Measurements from ENCODE around the gene KIAA1217.

KIAA1217 gene

GRCh38 chr10:24553051-24553612 lies 344.2 kb downstream of the KIAA1217 start:
- Mint-ChIP-seq H3K27ac (no peak overlapping the region), H3K4me3 (no peak overlapping the region), H3K27me3 (no peaks in the 10 kb centered on the region), H3K36me3 (no peaks in the 10 kb centered on the region), H3K4me1 (peaks cover 5% of the 10 kb centered on the region), H3K9me3 (no peaks in the 10 kb centered on the region)

GRCh38 chr10:24554036-24554435 lies 345.1 kb downstream of the KIAA1217 start:
- Mint-ChIP-seq H3K4me1 (peaks cover 5% of the 10 kb centered on the region), H3K27ac (no peak overlapping the region), H3K27me3 (no peaks in the 10 kb centered on the region), H3K36me3 (no peaks in the 10 kb centered on the region), H3K4me3 (no peak overlapping the region), H3K9me3 (no peaks in the 10 kb centered on the region)

GRCh38 chr10:24556126-24556749 lies 347.3 kb downstream of the KIAA1217 start:
- peaks cover 5% of the 10 kb centered on the region for H3K4me1 Mint-ChIP-seq
- H3K4me3 Mint-ChIP-seq, result no peak overlapping the region
- H3K27me3 Mint-ChIP-seq, result no peaks in the 10 kb centered on the region
- H3K27ac Mint-ChIP-seq, result no peak overlapping the region
- H3K36me3 Mint-ChIP-seq, result no peaks in the 10 kb centered on the region
- H3K9me3 Mint-ChIP-seq, result no peaks in the 10 kb centered on the region

GRCh38 chr10:24556750-24557742 lies 348.1 kb downstream of the KIAA1217 start:
- H3K4me1 Mint-ChIP-seq, result peaks cover 5% of the 10 kb centered on the region
- no peaks in the 10 kb centered on the region for H3K9me3 Mint-ChIP-seq
- no peak overlapping the region for H3K27ac Mint-ChIP-seq
- no peak overlapping the region for H3K4me3 Mint-ChIP-seq
- H3K27me3 Mint-ChIP-seq, result no peaks in the 10 kb centered on the region
- H3K36me3 Mint-ChIP-seq, result no peaks in the 10 kb centered on the region

GRCh38 chr10:24561453-24561852 lies 352.5 kb downstream of the KIAA1217 start:
- H3K27ac Mint-ChIP-seq, result no peak overlapping the region
- peaks cover 5% of the 10 kb centered on the region for H3K4me1 Mint-ChIP-seq
- H3K27me3 Mint-ChIP-seq, result no peaks in the 10 kb centered on the region
- no peaks in the 10 kb centered on the region for H3K36me3 Mint-ChIP-seq
- no peaks in the 10 kb centered on the region for H3K9me3 Mint-ChIP-seq
- H3K4me3 Mint-ChIP-seq, result no peak overlapping the region

GRCh38 chr10:24568042-24568441 lies 359.1 kb downstream of the KIAA1217 start:
- no peaks in the 10 kb centered on the region for H3K36me3 Mint-ChIP-seq
- H3K4me1 Mint-ChIP-seq, result no peaks in the 10 kb centered on the region
- no peak overlapping the region for H3K4me3 Mint-ChIP-seq
- no peaks in the 10 kb centered on the region for H3K9me3 Mint-ChIP-seq
- peaks cover 2% of the 10 kb centered on the region for H3K27me3 Mint-ChIP-seq
- no peak overlapping the region for H3K27ac Mint-ChIP-seq

- H3K27me3 Mint-ChIP-seq, result peaks cover 2% of the 10 kb centered on the region
These were observed 360.4 kb downstream of the KIAA1217 start for GRCh38 chr10:24569330-24569796.

GRCh38 chr10:24569828-24570657 lies 361.1 kb downstream of the KIAA1217 start:
- H3K9me3 Mint-ChIP-seq, result no peaks in the 10 kb centered on the region
- peaks cover 4% of the 10 kb centered on the region for H3K27me3 Mint-ChIP-seq
- no peak overlapping the region for H3K27ac Mint-ChIP-seq
- no peak overlapping the region for H3K4me3 Mint-ChIP-seq
- peaks cover 5% of the 10 kb centered on the region for H3K4me1 Mint-ChIP-seq
- H3K36me3 Mint-ChIP-seq, result no peaks in the 10 kb centered on the region

More at GRCh38 chr10:24569330-24569796, 360.4 kb downstream of the KIAA1217 start:
- Mint-ChIP-seq H3K36me3 (no peaks in the 10 kb centered on the region), H3K4me3 (no peak overlapping the region), H3K9me3 (no peaks in the 10 kb centered on the region), H3K27ac (no peak overlapping the region), H3K4me1 (no peaks in the 10 kb centered on the region)

- Mint-ChIP-seq H3K9me3 (no peaks in the 10 kb centered on the region), H3K4me3 (no peak overlapping the region), H3K36me3 (no peaks in the 10 kb centered on the region), H3K27ac (no peak overlapping the region), H3K4me1 (peaks cover 5% of the 10 kb centered on the region), H3K27me3 (peaks cover 6% of the 10 kb centered on the region)
These were observed 361.9 kb downstream of the KIAA1217 start for GRCh38 chr10:24570658-24571426.

- Mint-ChIP-seq H3K27me3 (peaks cover 6% of the 10 kb centered on the region), H3K36me3 (no peaks in the 10 kb centered on the region), H3K4me1 (peaks cover 5% of the 10 kb centered on the region), H3K4me3 (no peak overlapping the region), H3K27ac (no peak overlapping the region), H3K9me3 (no peaks in the 10 kb centered on the region)
These were observed 363.0 kb downstream of the KIAA1217 start for GRCh38 chr10:24571870-24572450.

GRCh38 chr10:24574161-24574560 lies 365.2 kb downstream of the KIAA1217 start:
- Mint-ChIP-seq H3K27ac (no peak overlapping the region), H3K4me3 (no peak overlapping the region), H3K4me1 (peaks cover 5% of the 10 kb centered on the region), H3K36me3 (no peaks in the 10 kb centered on the region), H3K9me3 (no peaks in the 10 kb centered on the region), H3K27me3 (peaks cover 6% of the 10 kb centered on the region)

GRCh38 chr10:24574578-24575155 lies 365.7 kb downstream of the KIAA1217 start:
- Mint-ChIP-seq H3K27me3 (peaks cover 6% of the 10 kb centered on the region), H3K4me3 (no peak overlapping the region), H3K9me3 (no peaks in the 10 kb centered on the region), H3K36me3 (no peaks in the 10 kb centered on the region), H3K27ac (no peak overlapping the region), H3K4me1 (peaks cover 5% of the 10 kb centered on the region)

- no peak overlapping the region for H3K4me3 Mint-ChIP-seq
- peaks cover 5% of the 10 kb centered on the region for H3K27me3 Mint-ChIP-seq
- peaks cover 5% of the 10 kb centered on the region for H3K4me1 Mint-ChIP-seq
- H3K9me3 Mint-ChIP-seq, result no peaks in the 10 kb centered on the region
- no peak overlapping the region for H3K27ac Mint-ChIP-seq
- H3K36me3 Mint-ChIP-seq, result no peaks in the 10 kb centered on the region
These were observed 366.6 kb downstream of the KIAA1217 start for GRCh38 chr10:24575481-24576002.

GRCh38 chr10:24579448-24579847 lies 370.5 kb downstream of the KIAA1217 start:
- H3K27me3 Mint-ChIP-seq, result peaks cover 5% of the 10 kb centered on the region
- peaks cover 2% of the 10 kb centered on the region for H3K36me3 Mint-ChIP-seq
- H3K9me3 Mint-ChIP-seq, result no peaks in the 10 kb centered on the region
- H3K27ac Mint-ChIP-seq, result no peak overlapping the region
- peaks cover 4% of the 10 kb centered on the region for H3K4me1 Mint-ChIP-seq
- H3K4me3 Mint-ChIP-seq, result no peak overlapping the region

Measured in activated naive CD4-positive, alpha-beta T cell treated with anti-CD3 and anti-CD28 coated beads, Interleukin-2, amount 50 U/mL, for 24 hours (primary cell).